Activated naive CD4-positive, alpha-beta T cell treated with anti-CD3 and anti-CD28 coated beads for 36 hours (primary cell): ENCODE results near the gene AKAP14. TPM values are rescaled to one million over a fixed set of nuclear protein-coding genes. Genes with fewer than 3 reads are reported as not detected.
A peak's percentile ranks its signal among the peaks of the same experiment; 100 is the strongest.
"Not testable (repeated sequence)": the region's sequence is repeated elsewhere in the genome, so short reads cannot be mapped to it uniquely, and the experiment has no call there.

Experiments used
- CTCF ChIA-PET: fragments of 350-600 bp; sonication (Branson Sonifier 250); formaldehyde crosslinking; loops from one replicate; lab custom pipeline; 2021; ENCODE audit warnings: antibody characterized with exemption; lab: Charles Lee
- DNase-seq: peaks from one replicate; pipeline ENCODE4 v3.0.0-alpha.2; 2020
- H3K27ac Mint-ChIP-seq: one replicate; pipeline ENCODE4 v1.8.0; 2021; ENCODE audit warnings: mild to moderate bottlenecking, mixed read lengths
- H3K27me3 Mint-ChIP-seq: one replicate; pipeline ENCODE4 v1.8.0; 2021; ENCODE audit warnings: low read depth, mixed read lengths
- H3K36me3 Mint-ChIP-seq: one replicate; pipeline ENCODE4 v1.8.0; 2021; ENCODE audit warnings: low read depth, mixed read lengths
- H3K4me1 Mint-ChIP-seq: one replicate; pipeline ENCODE4 v1.8.0; 2021; ENCODE audit warnings: low read depth, mixed read lengths
- H3K4me3 Mint-ChIP-seq: one replicate; pipeline ENCODE4 v1.8.0; 2021; ENCODE audit warnings: mild to moderate bottlenecking, moderate library complexity, mixed read lengths
- H3K9me3 Mint-ChIP-seq: one replicate; pipeline ENCODE4 v1.8.0; 2021; ENCODE audit warnings: mixed read lengths
- intact Hi-C: fragments of 100-400 bp; cut with micrococcal nuclease; formaldehyde crosslinking; loops from one replicate; pipeline ENCODE4 v1.15.1; 2023
- total RNA-seq, 2 experiments: library from RNA; stranded (reverse); gene quantifications; one replicate each; pipeline ENCODE4 v1.2.3, GENCODE V29; 2021

Gene AKAP14
- total RNA-seq, 2 experiments from 2014 or later, result not detected

DNA sequence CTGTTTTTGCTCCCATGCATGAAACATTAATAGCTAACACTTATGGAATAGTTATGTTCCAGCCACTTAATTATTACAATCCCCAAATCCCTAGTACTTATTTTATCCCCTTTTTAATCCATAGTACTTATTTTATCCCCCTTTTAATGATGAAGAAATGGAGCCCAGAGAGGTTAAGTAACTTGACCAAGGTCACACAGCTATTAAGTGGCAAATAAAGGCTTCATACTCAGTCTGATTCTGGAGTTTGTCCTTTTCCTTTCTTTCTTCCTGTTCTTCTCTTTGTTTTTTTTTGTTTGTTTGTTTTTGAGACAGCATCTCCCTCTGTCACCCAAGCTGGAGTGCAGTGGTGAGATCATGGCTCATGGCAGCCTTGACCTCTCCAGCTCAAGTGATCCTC lies 45.6 kb downstream of the AKAP14 start:
- Mint-ChIP-seq H3K4me1 (peaks cover 23% of the 10 kb centered on the region), H3K4me3 (no peak overlapping the region), H3K27me3 (no peaks in the 10 kb centered on the region), H3K27ac (no peak overlapping the region), H3K36me3 (peaks cover 4% of the 10 kb centered on the region), H3K9me3 (no peaks in the 10 kb centered on the region)
- CTCF ChIA-PET, result interaction anchor here (0.8 kb wide), 1 partner anchor 152 kb away, joined by 3 read pairs; no protein-coding TSS in a partner anchor
- no peak for DNase-seq
- intact Hi-C loops, result loop anchor here (5.0 kb wide), 1 partner anchor 661 kb away; the partner anchor contains the start of gene MCTS1

DNA sequence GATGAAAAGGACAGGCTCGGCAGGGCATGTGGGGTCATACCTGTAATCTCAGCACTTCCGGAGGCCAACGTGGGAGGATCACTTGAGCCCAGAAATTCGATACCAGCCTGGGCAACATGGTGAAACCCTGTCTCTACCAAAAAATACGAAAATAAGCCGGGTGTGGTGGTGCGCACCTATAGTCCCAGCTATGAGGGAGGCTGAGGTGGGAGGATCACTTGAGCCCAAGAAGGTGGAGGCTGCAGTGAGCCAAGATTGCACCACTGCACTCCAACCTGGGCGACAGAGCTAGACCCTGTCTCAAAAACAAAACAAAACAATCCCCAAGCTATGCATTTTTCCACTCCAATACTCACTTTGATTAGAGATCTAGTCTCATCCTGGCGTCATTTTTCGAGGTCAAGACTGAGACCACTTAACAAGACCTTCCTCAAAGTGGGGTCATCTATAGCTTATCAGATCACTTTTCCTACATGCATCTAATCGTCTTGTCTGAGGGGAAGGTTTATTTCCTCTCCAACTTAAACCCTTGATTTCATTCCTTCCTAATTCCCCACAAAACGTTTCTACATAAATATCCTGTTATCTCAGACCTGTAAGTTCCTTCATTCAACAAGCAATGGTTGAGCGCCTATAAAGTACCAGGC lies 46.6 kb downstream of the AKAP14 start:
- H3K4me3 Mint-ChIP-seq, result peak overlapping the region; percentile 98
- no peak for DNase-seq
- peak overlapping the region; percentile 95 for H3K27ac Mint-ChIP-seq
- H3K36me3 Mint-ChIP-seq, result no peaks in the 10 kb centered on the region
- intact Hi-C loops, result loop anchor here (2.0 to 5.0 kb wide), 2 partner anchors 473 to 660 kb away; partner anchors contain the start of genes MCTS1 and SLC25A5
- H3K9me3 Mint-ChIP-seq, result no peaks in the 10 kb centered on the region
- CTCF ChIA-PET, result interaction anchor here (0.6 kb wide), 1 partner anchor 55 kb away, joined by 4 read pairs; no protein-coding TSS in a partner anchor
- peaks cover 23% of the 10 kb centered on the region for H3K4me1 Mint-ChIP-seq
- no peaks in the 10 kb centered on the region for H3K27me3 Mint-ChIP-seq

GRCh38 chrX:119942831-119943184 lies 47.1 kb downstream of the AKAP14 start:
- peak overlapping the region; percentile 95 for H3K27ac Mint-ChIP-seq
- H3K27me3 Mint-ChIP-seq, result no peaks in the 10 kb centered on the region
- H3K4me1 Mint-ChIP-seq, result peaks cover 23% of the 10 kb centered on the region
- peak overlapping the region; percentile 98 for H3K4me3 Mint-ChIP-seq
- DNase-seq, result no peak
- CTCF ChIA-PET, result no interaction called here
- no peaks in the 10 kb centered on the region for H3K36me3 Mint-ChIP-seq
- intact Hi-C loops, result loop anchor here (1.0 to 5.0 kb wide), 8 partner anchors 72 to 659 kb away; partner anchors contain the start of genes MCTS1, NDUFA1, RNF113A and RPL39
- no peaks in the 10 kb centered on the region for H3K9me3 Mint-ChIP-seq

- Mint-ChIP-seq H3K27me3 (no peaks in the 10 kb centered on the region), H3K4me1 (peaks cover 23% of the 10 kb centered on the region), H3K27ac (peak within 1 kb of the TSS; percentile 95), H3K36me3 (no peaks in the 10 kb centered on the region), H3K9me3 (no peaks in the 10 kb centered on the region), H3K4me3 (peak within 1 kb of the TSS; percentile 98)
- intact Hi-C loops, result loop anchor here (1.0 to 5.0 kb wide), 8 partner anchors 72 to 659 kb away; partner anchors contain the start of genes MCTS1, NDUFA1, RNF113A and RPL39
- CTCF ChIA-PET, result interaction anchor here (0.6 to 0.7 kb wide), 2 partner anchors 15 to 59 kb away, joined by 3 read pairs; no protein-coding TSS in a partner anchor
- peak; percentile 86 for DNase-seq
These were observed 47.7 kb downstream of the AKAP14 start, which contains the start of gene NKAP for GRCh38 chrX:119943185-119943988. TSS of gene NKAP (minus strand) at chrX:119943751. CDS start at chrX:119943605, 146 bp downstream.

GRCh38 chrX:119945481-119945880 lies 49.8 kb downstream of the AKAP14 start:
- no peaks in the 10 kb centered on the region for H3K27me3 Mint-ChIP-seq
- intact Hi-C loops, result no loop called here
- no peaks in the 10 kb centered on the region for H3K9me3 Mint-ChIP-seq
- CTCF ChIA-PET, result no interaction called here
- no peak overlapping the region for H3K4me3 Mint-ChIP-seq
- peaks cover 22% of the 10 kb centered on the region for H3K4me1 Mint-ChIP-seq
- DNase-seq, result no peak
- no peak overlapping the region for H3K27ac Mint-ChIP-seq
- H3K36me3 Mint-ChIP-seq, result no peaks in the 10 kb centered on the region

GRCh38 chrX:119948381-119948780 lies 52.7 kb downstream of the AKAP14 start:
- intact Hi-C loops, result no loop called here
- H3K9me3 Mint-ChIP-seq, result no peaks in the 10 kb centered on the region
- H3K27ac Mint-ChIP-seq, result no peak overlapping the region
- H3K27me3 Mint-ChIP-seq, result no peaks in the 10 kb centered on the region
- DNase-seq, result no peak
- H3K36me3 Mint-ChIP-seq, result no peaks in the 10 kb centered on the region
- no peak overlapping the region for H3K4me3 Mint-ChIP-seq
- CTCF ChIA-PET, result interaction anchor here (0.6 kb wide), 1 partner anchor 60 kb away, joined by 3 read pairs; no protein-coding TSS in a partner anchor
- peaks cover 6% of the 10 kb centered on the region for H3K4me1 Mint-ChIP-seq

- CTCF ChIA-PET, result no interaction called here
- Mint-ChIP-seq H3K9me3 (no peaks in the 10 kb centered on the region), H3K4me3 (no peak overlapping the region), H3K27me3 (peaks cover 7% of the 10 kb centered on the region), H3K27ac (no peak overlapping the region), H3K4me1 (peaks cover 6% of the 10 kb centered on the region), H3K36me3 (no peaks in the 10 kb centered on the region)
- DNase-seq, result no peak
- intact Hi-C loops, result no loop called here
These were observed 58.7 kb downstream of the AKAP14 start for GRCh38 chrX:119954374-119954773.

- H3K4me3 Mint-ChIP-seq, H3K4me1 Mint-ChIP-seq, intact Hi-C loops, CTCF ChIA-PET, H3K36me3 Mint-ChIP-seq, H3K27ac Mint-ChIP-seq, H3K9me3 Mint-ChIP-seq: not testable (repeated sequence)
- peaks cover 12% of the 10 kb centered on the region for H3K27me3 Mint-ChIP-seq
- peak; percentile 17 for DNase-seq
These were observed 60.3 kb downstream of the AKAP14 start for GRCh38 chrX:119955807-119956570.

DNA sequence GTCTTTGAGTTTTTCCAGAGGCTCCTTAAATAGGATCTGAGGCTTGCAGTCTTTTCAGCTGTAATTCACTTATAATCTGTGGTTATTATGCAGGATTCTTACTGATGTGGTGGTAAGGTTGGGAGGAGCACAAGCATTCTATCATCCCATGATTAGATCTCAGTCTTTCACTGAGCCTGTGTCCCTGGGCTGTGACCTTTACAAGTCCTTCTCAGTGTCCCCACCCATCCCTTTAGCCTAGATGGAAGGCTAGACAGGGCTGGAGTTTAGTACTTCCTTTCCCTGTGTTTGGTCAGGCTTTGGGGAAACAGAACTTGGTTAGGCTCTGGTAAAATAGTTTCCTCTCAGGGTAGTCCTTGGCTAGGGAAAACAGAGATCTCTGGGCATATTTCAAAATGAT lies 64.9 kb downstream of the AKAP14 start:
- CTCF ChIA-PET, result no interaction called here
- no peaks in the 10 kb centered on the region for H3K9me3 Mint-ChIP-seq

DNA sequence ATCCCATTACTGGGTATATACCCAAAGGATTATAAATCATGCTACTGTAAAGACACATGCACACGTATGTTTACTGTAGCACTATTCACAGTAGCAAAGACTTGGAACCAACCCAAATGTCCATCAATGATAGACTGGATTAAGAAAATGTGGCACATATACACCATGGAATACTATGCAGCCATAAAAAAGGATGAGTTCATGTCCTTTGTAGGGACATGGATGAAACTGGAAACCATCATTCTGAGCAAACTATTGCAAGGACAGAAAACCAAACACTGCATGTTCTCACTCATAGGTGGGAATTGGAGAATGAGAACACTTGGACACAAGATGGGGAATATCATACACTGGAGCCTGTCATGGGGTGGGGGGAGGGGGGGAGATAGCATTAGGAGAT lies 71.1 kb downstream of the AKAP14 start:
- DNase-seq, intact Hi-C loops, H3K9me3 Mint-ChIP-seq, H3K36me3 Mint-ChIP-seq, H3K4me3 Mint-ChIP-seq, H3K4me1 Mint-ChIP-seq, H3K27ac Mint-ChIP-seq, CTCF ChIA-PET, H3K27me3 Mint-ChIP-seq: not testable (repeated sequence)

More for the DNA sequence above, 64.9 kb downstream of the AKAP14 start:
- Mint-ChIP-seq H3K36me3 (no peaks in the 10 kb centered on the region), H3K27ac (no peak overlapping the region), H3K4me3 (no peak overlapping the region), H3K27me3 (peaks cover 17% of the 10 kb centered on the region), H3K4me1 (peaks cover 6% of the 10 kb centered on the region)
- no peak for DNase-seq
- intact Hi-C loops, result no loop called here
